CD4-positive, alpha-beta T cell treated with Interleukin-21 for 1 hour (primary cell): Measurements from ENCODE around the gene GATD1.
A peak's percentile ranks its signal among the peaks of the same experiment; 100 is the strongest.

Source experiments
- DNase-seq: peaks from one replicate; pipeline ENCODE4 v3.0.0-alpha.2; 2020

The GATD1 gene

DNA sequence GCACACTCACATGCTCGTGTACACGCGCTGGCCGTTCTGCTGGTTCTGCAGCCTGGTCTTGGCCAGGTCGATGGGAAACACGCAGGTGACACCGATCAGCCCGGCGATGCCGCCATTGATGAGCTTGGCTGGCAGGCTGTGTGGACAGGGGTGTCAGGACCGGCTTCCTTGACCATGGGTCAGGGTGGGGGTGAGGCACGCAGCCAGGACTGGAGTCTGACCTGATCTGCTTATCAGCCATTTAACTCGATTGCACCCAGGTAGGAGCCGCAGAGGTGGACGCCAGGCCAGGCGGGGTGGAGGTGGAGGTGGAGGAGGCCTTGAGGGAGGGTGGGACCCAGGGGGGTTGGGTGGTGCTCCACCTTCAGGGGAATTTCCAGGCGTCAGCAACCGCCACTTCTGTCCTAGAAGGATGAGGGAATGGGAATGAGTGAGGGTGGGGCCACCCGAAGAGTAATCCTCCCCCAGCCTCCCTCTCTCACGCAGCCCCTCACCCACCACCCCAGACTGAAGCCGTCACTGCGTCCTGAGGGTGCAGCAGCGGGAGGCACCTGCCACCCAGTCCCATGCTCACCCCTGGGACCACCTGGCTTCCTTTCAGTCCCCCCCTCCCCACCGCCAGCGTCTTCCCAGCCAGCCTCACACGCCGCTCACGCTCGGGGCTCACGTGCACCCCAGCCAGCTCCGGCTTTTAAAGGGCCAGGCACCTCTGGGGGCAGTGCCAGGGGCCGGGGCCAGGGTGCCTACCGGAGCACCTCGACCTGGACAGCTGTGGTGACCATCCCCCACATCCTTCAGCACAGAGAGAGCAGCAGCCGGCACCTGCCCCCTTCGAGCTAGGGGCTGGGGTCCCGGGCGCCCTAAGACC lies 17.7 kb upstream of the GATD1 start:
- no peak for DNase-seq

DNA sequence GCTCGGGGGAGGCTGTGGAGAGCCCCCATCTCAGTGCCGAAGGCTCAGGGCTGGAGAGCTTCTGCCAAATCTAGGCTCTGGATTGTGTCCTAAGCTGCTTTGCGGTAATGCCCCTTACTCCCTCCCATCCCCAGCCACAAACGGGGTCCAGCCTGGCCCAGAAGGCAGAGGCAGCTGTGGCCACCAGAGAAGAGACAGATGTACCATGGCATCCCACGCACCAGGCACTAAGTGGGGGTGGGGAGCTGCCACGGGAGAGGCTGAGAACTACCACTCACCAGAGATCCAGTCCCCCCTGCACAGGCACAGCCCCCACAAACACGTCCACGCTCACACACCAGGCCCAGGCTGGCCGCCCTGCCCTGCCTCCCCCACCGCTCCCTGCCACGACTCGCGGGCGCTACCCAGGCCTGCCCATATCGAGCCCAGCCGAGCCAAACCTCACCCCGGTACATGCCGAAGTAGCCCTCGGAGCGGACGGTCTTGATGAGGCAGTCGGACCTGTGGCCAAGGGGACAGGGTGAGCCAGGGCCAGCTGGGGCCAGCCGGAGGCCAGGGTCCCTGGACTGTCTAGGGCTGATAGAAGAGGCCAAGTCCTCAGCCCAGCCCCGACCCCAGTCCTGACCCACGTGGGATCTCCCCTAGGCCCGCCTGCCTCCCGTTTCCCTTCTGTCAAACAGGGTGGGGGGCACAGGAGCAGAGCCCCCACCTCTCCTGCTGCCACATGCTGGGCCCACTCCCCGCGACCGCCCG lies 16.9 kb upstream of the GATD1 start:
- DNase-seq = no peak

DNA sequence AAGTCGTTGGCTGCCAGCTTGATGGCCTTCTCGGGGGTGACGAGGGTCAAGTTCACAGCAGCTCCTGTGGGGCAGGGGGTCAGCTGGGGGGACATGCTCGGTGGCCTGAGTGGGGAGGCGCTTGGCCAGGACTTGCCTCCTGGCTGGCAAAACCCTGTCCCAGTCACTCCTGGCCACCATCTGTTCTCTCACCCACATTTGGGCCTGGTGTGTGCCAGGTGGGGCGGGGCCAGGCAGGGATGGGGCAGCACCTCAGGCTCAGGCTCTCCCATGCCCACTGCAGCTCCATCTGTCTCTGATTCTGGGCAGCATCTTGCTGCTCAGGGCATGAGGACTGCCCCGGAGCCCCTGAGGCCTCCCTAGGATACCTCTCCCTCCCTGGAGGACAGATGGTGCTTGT lies 16.3 kb upstream of the GATD1 start:
- DNase-seq = no peak

- no peak for DNase-seq
Measured at GRCh38 chr11:792873-793272, 15.6 kb upstream of the GATD1 start.

GRCh38 chr11:792535-792821 lies 15.2 kb upstream of the GATD1 start:
- no peak for DNase-seq

DNA sequence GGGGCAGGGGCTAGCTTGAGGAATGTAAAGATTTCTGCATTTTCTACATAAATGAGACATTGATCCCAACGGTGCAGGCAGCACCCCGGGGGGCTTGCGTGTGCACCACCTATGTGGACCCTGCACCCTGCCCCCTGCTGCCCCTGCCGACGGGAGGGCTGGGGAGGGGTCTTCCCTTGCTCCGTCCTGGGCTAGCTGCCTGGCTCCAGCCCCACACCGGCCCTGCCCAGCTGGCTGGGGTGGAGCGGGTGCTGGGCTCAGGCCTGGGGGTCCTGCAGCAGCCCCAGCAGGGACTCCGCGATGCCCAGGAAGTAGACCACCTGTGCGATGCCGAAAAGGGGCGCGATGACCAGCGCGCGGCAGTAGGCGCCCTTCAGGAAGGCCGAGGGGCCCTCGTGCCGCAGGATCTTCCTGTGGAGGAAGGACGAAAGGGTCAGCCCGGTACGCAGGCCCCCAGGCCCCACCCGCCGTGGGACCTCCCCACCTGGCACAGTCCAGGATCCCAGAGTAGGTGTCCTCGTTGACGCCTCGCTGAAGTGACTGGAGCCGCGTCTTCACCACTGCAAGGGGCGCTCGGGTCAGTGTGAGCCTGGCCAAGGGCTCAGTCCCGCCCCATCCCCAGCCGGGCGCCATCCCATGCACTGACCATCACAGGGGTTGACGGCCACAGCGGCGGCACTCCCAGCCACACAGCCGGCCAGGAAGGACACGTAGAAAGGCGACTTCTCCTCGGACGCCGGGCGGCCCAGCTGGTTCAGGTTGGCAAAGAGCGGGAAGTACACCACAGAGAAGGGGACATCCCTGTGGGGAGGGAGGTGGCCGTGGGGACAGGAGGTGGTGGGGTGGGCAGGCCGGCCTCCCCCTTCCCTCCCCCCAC lies 14.6 kb upstream of the GATD1 start:
- no peak for DNase-seq

DNA sequence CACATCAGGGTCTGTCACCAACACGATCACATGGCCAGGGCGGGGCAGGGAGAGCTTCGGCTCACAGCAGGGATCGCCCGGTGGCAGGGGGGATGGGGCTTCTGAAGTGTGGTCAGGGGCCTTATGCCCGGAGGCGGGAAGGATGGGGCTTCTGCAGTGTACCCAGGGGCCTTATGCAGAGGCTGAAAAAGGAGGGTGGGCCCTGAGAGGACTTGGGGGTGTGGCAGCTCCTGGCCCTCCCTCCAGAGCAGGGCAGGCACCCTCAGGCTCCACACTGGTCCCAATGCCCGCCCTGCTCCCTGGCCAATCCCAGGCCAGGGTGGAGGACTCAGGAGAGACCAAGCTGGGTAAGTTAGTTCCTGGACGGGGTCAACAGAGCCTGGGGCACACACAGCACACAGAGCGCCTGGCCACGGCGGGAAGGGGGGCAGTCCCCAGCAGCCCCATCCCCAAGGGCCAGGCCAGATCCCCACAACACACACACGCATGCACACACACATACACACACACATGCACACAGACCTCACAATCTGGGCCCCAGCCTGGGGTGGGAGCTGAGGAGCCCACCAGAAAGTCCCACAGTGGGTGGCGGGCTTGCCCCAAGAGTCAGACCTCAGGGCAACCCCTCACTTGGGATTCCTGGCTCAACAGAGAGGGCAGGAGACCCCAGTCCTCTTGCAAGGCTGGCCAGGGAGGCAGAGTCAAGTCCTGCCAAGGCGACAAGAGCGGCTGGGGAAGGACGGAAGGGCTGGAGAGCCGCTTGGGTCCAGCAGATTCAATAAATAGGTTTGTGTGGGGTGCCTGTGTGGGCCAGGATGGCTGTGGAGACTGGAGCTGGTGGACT lies 13.7 kb upstream of the GATD1 start:
- no peak for DNase-seq

DNA sequence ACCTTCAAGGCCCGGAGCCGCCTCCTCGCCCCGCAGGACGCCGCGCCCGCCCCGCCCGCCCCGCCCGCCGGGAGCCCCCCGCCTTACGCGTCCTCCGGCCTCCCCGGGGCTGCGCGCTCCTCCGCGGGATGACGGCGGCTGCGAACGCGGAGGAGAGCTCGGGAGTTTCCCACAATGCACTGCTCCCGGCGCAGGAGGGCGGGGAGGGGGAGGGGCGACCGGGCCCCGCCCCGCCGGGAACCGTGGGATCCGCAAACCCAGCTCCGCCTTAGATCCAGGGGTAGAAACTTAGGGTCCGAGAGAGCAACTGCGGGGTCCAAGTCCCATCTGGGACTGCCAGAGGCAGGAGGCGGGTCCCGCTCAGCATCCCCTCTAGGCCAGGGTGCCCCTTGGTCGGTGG lies 12.7 kb upstream of the GATD1 start, which contains the start of gene CEND1:
CEND1 (minus strand) TSS at position 148 of the 400 bp plus-strand sequence. CDS start 1,514 bp downstream, outside the sequence.
- peak; percentile 50 for DNase-seq

GRCh38 chr11:788953-789940 lies 12.0 kb upstream of the GATD1 start:
- DNase-seq = no peak

GRCh38 chr11:788009-788640 lies 10.8 kb upstream of the GATD1 start:
- no peak for DNase-seq

GRCh38 chr11:787084-787675 lies 9.9 kb upstream of the GATD1 start:
- no peak for DNase-seq

DNA sequence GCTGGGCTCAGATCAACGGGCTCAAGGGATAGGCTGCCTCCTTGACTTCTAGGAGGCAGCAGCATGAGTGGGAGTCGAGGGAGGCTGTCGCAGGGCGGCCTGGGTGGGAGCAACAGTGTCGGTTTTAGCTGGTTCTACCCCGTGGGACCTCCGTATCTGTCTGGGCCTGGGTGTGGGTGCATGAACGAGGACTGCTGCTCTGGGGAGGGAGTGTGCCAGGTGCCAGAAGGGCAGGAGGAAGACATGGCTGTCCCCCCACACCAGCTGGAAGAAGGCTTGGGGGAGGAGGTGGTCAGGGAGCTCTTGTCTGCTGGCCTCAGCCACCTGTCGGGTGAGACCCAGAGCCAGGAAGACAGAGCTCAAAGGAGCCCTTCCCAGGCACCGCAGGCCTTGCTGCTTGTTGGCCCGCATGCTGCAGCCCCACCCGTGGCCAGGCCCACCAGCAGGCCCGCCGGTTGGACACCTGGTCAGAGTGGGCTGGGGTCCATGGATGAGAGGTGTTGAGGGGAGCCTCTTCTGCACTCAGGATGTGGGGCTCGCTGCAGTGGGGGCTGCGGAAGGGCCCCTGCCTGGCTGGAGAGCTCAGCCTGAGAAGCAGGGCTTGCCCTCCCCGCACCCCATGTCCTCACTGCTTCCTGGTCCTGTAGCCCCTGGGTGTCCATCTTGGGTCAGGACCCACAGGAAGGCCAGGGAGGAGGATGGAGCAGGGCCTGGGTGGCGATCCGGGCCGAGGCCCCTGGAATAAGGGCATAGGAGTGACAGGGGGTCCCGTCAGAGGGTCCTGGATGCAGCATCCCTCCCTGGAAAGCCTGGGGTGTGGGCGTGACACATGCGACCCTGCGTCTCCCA lies 9.2 kb upstream of the GATD1 start:
- DNase-seq = no peak

GRCh38 chr11:783581-784015 lies 6.3 kb upstream of the GATD1 start:
- DNase-seq = peak; percentile 26

DNA sequence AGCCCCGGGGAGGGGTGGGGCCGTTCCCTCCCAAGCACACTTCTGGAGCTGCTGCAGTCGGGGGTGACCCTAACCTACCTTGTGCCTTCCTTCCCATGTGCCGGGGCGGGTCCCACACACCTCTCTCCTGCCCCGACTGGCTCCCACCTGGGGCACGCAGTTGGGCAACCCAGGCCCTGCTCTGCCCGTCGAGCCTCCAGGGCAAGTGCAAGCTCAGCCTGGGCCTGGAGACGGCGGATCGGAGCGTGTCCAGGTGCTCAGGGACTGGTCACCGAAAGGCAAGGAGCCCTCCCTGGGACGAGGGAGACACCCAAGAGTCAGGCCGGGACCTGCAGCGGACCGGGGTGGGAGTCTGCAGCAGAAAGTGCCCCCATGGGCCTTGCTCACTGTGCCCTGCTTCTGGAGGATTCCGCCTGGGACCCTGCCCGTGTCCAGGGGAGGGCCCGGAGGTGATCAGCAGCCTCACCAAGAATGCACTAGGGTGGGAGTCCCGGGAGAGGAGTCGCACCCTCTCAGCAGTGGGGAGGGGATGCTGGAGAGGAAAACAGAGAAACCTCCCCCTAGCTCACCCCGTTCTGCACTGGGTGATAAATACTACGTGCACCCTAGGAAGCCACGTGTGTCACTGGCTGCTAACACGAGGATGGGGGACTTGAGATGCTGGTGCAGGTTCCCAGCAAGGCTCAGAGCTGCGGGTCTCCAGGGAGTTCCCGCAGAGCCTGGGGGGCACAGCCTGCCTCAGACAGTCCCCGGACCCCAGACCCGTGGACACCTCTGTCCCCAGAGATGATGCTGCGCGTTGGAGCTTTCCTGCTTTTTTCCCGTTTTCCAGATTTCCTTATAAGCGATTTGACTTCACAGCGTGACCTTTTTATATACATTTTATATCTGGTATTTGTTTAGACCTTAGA lies 5.2 kb upstream of the GATD1 start:
- no peak for DNase-seq

DNA sequence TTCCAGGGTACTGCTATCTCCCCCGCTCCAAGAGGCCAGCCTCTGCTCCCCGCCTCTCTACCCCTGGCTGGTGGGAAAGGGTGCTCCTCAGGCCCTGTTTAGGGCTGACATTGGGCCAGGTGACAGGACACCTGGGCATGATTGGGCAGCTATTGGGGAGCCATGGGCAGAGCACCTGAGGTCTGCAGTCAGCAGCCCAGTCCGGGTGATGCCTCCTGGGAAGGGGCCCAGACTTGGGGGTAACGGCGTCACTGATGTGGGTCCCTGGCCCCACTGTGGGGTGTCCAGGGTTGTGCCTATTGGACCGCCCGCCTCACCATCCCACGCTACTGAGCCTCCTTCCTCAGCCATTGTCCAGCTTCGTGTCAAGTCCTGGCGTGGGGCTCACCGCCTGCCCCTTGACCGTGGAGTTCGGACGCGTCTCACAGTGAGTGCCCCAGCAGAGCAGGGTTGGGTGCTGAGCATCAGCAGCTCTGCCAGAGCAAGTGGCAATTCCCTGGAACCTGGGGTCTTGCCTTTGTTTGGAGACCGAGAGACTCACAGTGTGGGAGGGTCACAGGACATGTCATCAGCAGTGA lies 2.8 kb upstream of the GATD1 start:
- DNase-seq = no peak

- DNase-seq = no peak
Measured at GRCh38 chr11:778976-779954, 2.0 kb upstream of the GATD1 start.
